ENCODE results near the gene DPH7. TPM values are rescaled to one million over a fixed set of nuclear protein-coding genes. Genes with fewer than 3 reads are reported as not detected.

Gene DPH7
- total and polyA plus RNA-seq, 2 of the 8 experiments (the other 6 are each of a cell fraction or from before 2014, with no cell fraction given), result 44.6 to 45.5 TPM

DNA sequence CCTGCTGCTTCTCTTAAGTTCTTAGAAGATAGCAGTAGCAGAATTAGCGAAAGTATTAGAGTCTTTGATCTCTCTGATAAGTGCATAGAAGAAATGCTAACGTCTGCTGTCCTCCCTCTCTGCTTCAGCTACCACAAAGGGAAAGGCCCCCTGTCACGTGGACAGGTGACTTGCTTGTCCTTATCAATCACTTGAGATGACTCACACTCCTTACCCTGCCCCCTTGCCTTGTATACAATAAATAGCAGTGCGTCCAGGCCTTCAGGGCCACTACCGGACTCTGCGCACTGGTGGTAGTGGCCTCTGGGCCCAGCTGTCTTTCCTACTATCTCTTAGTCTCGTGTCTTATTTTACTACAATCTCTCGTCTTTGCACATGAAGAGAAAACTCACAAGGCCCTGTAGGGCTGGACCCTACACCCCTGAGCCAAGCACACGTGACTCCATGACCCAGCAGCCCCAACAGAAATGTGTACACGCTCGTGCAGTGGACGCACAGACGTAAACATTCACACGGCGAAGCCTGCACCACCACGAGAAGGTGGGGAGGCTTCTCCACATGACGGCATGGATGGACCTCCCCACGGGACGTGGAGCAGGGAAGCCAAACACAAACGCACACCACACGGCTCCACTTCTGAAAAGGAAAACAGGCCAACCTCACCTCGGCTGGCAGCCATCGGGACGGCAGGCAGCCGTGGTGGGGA is 66.8 kb downstream of the DPH7 start:
- ChIA-PET CTCF (ENCODE audit: partially characterized antibody) (no interaction called here), POLR2A (ENCODE audit: partially characterized antibody) (no interaction called here)
- H4K5ac ChIP-seq (ENCODE audit: insufficient read length, low read depth, low read length), result no peak overlapping the region
- no peaks in the 10 kb centered on the region for H3K36me3 ChIP-seq (ENCODE audit: control insufficient read depth in 2 of 4, insufficient read depth in 4 of 4, low read length in 3 of 4)
- H2BK5ac ChIP-seq (ENCODE audit: low read depth, low read length), result no peak overlapping the region
- H3K4me3 ChIP-seq (ENCODE audit: extremely low read depth in 1 of 4, insufficient read depth in 2 of 4, low read depth in 3 of 4, low read length in 4 of 4), result no peak overlapping the region
- H3K9me3 ChIP-seq (ENCODE audit: insufficient read depth in 2 of 2, low read depth in 1 of 2, low read length in 1 of 2), result peaks cover 0 to 11% of the 10 kb centered on the region in 2 experiments; a peak in 1 of 4 replicates
- H3K9ac ChIP-seq (replicated peaks in 1 of 4; ENCODE audit: extremely low read depth in 1 of 4, low read depth in 3 of 4, low read length in 3 of 4), result no peak overlapping the region
- H3K4ac ChIP-seq (replicated peaks; ENCODE audit: insufficient read length, low read depth, low read length), result no peak overlapping the region
- no peaks in the 10 kb centered on the region; a peak in 1 of 7 replicates for H3K4me1 ChIP-seq (replicated peaks in 1 of 4; ENCODE audit: control insufficient read depth in 3 of 4, insufficient read depth in 4 of 4, low read length in 3 of 4)
- no peak for FAIRE-seq
- H4K8ac ChIP-seq (ENCODE audit: extremely low read depth, insufficient read depth, low read length), result no peak overlapping the region
- H3K4me2 ChIP-seq (ENCODE audit: insufficient read depth in 1 of 2, low read depth in 2 of 2, low read length in 2 of 2), result no peak overlapping the region
- no peak overlapping the region for H3K14ac ChIP-seq (ENCODE audit: insufficient read length)
- no peak overlapping the region for H3K27ac ChIP-seq (ENCODE audit: low read depth, low read length)
- no peak overlapping the region for H2AFZ ChIP-seq (ENCODE audit: low read length)
- no peaks in the 10 kb centered on the region for H3K27me3 ChIP-seq (replicated peaks in 1 of 4; ENCODE audit: control insufficient read depth in 3 of 4, extremely low read depth in 1 of 4, insufficient read depth in 3 of 4, low read length in 3 of 4)
- H2BK120ac ChIP-seq (replicated peaks; ENCODE audit: low read depth, low read length), result no peak overlapping the region
- no peak overlapping the region for H2BK12ac ChIP-seq (ENCODE audit: low read depth, low read length)
- DNase-seq (ENCODE audit: low read depth in 1 of 2, low spot score in 2 of 2), result no peak
- no peak overlapping the region for H3K56ac ChIP-seq (replicated peaks; ENCODE audit: insufficient read length, low read depth, low read length)
- H3K18ac ChIP-seq (ENCODE audit: extremely low read depth, low read length), result no peak overlapping the region
- peaks cover 2% of the 10 kb centered on the region for H3K79me1 ChIP-seq (ENCODE audit: low read depth, low read length)
- no peak overlapping the region for H2BK20ac ChIP-seq (ENCODE audit: low read length)
- peaks cover 2% of the 10 kb centered on the region; the same call in 1 of the 2 replicates for H3K23me2 ChIP-seq (ENCODE audit: low read depth, low read length)
- TF ChIP-seq SRF (IDR thresholded peaks at IDR 0.05; ENCODE audit: low read depth, low read length) (no peak), SP4 (IDR thresholded peaks at IDR 0.05; ENCODE audit: low read length) (no peak), KDM4A (IDR thresholded peaks at IDR 0.05; ENCODE audit: low read depth, low read length, severe bottlenecking) (no peak), TAF7 (optimal IDR thresholded peaks at IDR 0.05; ENCODE audit: borderline replicate concordance, low read depth, low read length) (no peak), POLR2A (IDR thresholded peaks at IDR 0.05; ENCODE audit: control extremely low read depth in 1 of 2, low read depth in 2 of 2, low read length in 2 of 2) (no peak), FOSL1 (IDR thresholded peaks at IDR 0.05; ENCODE audit: insufficient read depth, low read depth, low read length) (no peak), SAP30 (IDR thresholded peaks at IDR 0.05; ENCODE audit: insufficient read depth, insufficient replicate concordance, low read length) (no peak), PHF8 (conservative IDR thresholded peaks at IDR 0.05; ENCODE audit: low read depth, low read length) (no peak), CBX5 (IDR thresholded peaks at IDR 0.05; ENCODE audit: low read depth, low read length) (no peak), CREB1 (IDR thresholded peaks at IDR 0.05) (no peak), RFX5 (IDR thresholded peaks at IDR 0.05; ENCODE audit: borderline replicate concordance, low read depth, low read length) (no peak), EZH2 (IDR thresholded peaks at IDR 0.05; ENCODE audit: low read depth, low read length, severe bottlenecking) (no peak)
- WGBS, 2 experiments (ENCODE audit: extremely low coverage in 1 of 2, insufficient coverage in 1 of 2, insufficient read length in 1 of 2, insufficient replicate concordance in 2 of 2, low coverage in 1 of 2, low lambda C conversion rate in 2 of 2, missing lambda C conversion rate in 1 of 2), result 93% methylated on average over 25 of the region's 25 CpGs; no CpG with 5 or more reads in 1 of the 2 experiments
- no peak overlapping the region for H2AK5ac ChIP-seq (ENCODE audit: low read depth, low read length)
- no peak overlapping the region for H3K23ac ChIP-seq (ENCODE audit: insufficient read length)
- H4K20me1 ChIP-seq (replicated peaks in 1 of 2; ENCODE audit: control insufficient read depth in 1 of 2, insufficient read depth in 2 of 2, low read length in 2 of 2), result no peaks in the 10 kb centered on the region
- H3K79me2 ChIP-seq (ENCODE audit: control insufficient read depth in 1 of 2, insufficient read depth in 2 of 2, low read length in 2 of 2), result no peaks in the 10 kb centered on the region
- no peak overlapping the region for H2BK15ac ChIP-seq (ENCODE audit: low read length)
- H4K91ac ChIP-seq (replicated peaks; ENCODE audit: insufficient read length, low read length), result no peak overlapping the region
